Ishikawa (cell line): ENCODE data around the gene LIPG.

Experiments used
- CEBPB ChIP-seq: IDR thresholded peaks from 2 replicates; pipeline ENCODE4 v1.6.1; 2012
- CREB1 ChIP-seq: IDR thresholded peaks from 2 replicates; pipeline ENCODE4 v1.6.1; 2012; ENCODE audit warnings: low read depth
- EGR1 ChIP-seq: IDR thresholded peaks from 2 replicates; pipeline ENCODE4 v1.6.1; 2012
- EP300 ChIP-seq: IDR thresholded peaks from 2 replicates; pipeline ENCODE4 v1.6.1; 2012; ENCODE audit warnings: borderline replicate concordance
- FOXM1 ChIP-seq: IDR thresholded peaks from 2 replicates; pipeline ENCODE4 v1.6.1; 2012; ENCODE audit warnings: low read depth, borderline replicate concordance
- MAX ChIP-seq: IDR thresholded peaks from 2 replicates; pipeline ENCODE4 v1.6.1; 2012
- RAD21 ChIP-seq: IDR thresholded peaks from 2 replicates; pipeline ENCODE4 v1.6.1; 2012; ENCODE audit warnings: low read depth
- REST ChIP-seq: IDR thresholded peaks from 2 replicates; pipeline ENCODE4 v1.6.1; 2012; ENCODE audit warnings: low read depth, mild to moderate bottlenecking
- TAF1 ChIP-seq: IDR thresholded peaks from 2 replicates; pipeline ENCODE4 v1.6.1; 2012; ENCODE audit warnings: low read depth, mild to moderate bottlenecking
- TCF12 ChIP-seq: IDR thresholded peaks from 2 replicates; pipeline ENCODE4 v1.6.1; 2012; ENCODE audit warnings: low read depth
- TEAD4 ChIP-seq: IDR thresholded peaks from 2 replicates; pipeline ENCODE4 v1.6.1; 2012
- YY1 ChIP-seq: IDR thresholded peaks from 2 replicates; pipeline ENCODE4 v1.6.1; 2012; ENCODE audit warnings: low read depth

GRCh38 chr18:49573835-49574234 is 12.0 kb downstream of the LIPG start:
- TF ChIP-seq FOXM1 (no peak), TEAD4 (no peak), CREB1 (no peak), CEBPB (no peak), MAX (no peak), REST (no peak), TAF1 (no peak), RAD21 (no peak), TCF12 (no peak), YY1 (no peak), EGR1 (no peak), EP300 (no peak)
